ENCODE results near the gene ARID5B.

Gene ARID5B

DNA sequence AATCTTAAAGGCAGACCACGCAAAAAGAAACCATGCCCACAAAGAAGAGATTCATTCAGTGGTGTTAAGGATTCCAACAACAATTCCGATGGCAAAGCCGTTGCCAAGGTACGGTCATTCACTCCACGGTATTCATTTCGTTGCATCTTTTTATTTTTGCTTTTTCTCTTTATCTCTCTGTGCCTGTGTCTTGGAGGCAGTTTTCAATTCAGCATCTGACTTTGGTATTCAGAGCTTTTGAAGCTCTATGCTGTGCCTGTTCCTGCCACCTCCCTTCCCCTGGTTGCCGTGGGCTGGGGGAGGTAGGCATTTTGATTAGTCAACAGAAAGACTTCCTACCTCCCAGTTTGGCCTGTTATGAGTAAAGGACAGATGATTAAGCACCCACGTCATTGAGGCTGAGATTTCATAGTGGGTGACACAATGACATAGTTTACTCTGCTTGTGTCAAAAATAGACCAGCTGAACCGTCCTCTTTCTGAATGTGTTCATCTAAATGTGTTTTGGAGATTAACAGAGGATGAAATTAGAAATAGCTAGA is 149.5 kb downstream of the ARID5B start:
- peak; percentile 77 for DNase-seq (ENCODE audit: low read depth)

DNA sequence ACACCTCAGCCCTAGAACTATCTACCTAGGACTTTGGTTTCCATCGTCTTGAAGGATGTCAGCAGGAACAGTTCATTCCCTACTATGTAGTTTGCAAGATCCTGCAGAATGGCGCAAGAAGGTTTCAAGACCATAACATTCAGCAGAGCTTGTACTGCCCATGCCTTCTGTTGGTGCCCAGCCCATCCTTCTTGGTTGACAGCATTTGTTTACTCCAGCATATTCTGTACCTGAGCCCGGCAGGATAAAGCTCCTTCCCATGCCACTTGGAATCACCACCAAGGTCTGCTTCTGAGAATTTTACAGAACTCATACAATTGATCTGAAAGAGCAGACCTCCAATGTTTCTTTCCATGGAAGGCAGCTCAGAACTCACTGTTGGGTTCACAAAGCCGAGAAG is 150.8 kb downstream of the ARID5B start:
- no peak for DNase-seq (ENCODE audit: low read depth)

DNA sequence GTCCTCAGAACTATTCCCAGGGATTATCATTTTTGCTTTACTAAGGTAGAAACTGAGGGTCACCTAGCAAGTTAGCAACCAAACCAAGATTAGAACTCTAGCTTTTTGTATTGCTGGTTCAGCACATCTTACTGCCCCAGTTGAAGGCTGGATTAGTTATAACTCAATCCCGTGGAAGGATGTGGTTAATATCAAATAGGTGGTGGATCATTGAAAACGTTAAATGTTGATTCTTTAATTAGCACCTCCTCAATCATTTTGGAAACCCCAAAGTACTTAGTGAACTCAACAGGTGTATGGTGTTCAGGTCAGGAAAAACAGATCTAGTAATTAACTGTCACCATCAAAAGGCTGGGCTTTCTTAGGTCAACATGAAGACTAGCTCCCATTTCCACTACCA is 152.4 kb downstream of the ARID5B start:
- no peak for DNase-seq (ENCODE audit: low read depth)

DNA sequence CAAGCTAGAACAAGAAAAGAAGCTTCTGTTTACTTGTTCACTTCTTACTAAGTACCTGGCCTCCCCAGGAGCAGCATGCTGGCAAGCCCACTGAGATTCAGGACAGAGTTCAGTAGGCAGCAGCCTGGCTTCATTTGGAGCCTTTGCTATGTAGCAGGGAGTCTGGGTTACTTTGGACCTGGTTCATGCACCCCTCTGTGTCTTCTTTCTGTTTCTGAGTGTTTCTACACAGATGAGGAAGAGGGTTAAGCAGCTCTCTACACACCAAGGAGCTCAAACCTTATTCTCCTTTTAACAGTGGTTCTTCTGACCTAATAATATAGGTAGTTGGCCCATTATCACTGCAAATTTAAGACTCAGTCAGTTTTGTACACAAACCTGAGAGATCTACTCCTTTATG is 152.9 kb downstream of the ARID5B start:
- DNase-seq (ENCODE audit: low read depth): no peak

DNA sequence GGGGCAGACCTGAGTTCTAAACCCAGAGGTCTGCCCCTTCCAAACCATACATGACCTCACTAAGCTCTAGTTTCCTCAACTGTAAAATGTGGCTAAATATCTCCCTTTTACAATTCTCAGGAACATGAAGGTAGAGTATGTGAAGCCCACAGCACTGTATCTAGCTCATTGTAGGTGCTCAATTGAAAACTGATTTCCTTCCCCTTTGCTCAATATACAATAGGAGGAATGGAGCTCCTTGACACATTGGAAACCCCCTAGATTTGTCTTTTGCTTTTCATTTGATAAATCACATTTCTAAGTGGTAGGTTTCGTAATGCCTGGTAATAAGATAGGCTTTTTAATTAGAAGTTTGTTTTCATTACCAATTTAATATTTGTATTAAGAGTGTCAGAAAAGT is 153.3 kb downstream of the ARID5B start:
- DNase-seq (ENCODE audit: low read depth): no peak

- no peak for DNase-seq (ENCODE audit: low read depth)
These were observed 154.7 kb downstream of the ARID5B start for GRCh38 chr10:62056219-62056618.

GRCh38 chr10:62056698-62057097 is 155.2 kb downstream of the ARID5B start:
- DNase-seq (ENCODE audit: low read depth): no peak

DNA sequence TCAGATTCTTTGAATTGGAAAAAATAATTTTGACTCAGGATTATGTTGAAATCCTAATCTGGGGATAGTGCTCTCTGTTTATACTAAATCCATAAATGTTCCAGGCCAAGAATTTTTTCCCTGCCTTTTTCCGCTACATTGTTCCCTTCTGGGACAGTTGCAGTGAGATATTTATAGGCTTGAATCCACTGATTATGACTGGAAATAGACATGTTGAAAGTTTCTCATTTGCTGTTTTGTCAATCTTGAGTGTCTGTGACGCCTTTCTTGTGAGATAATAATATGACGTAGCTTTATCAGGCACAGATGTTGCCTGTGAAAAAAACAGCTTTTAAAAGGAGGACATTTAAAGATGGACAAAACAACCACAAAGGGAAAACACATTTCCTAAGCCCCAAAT is 155.9 kb downstream of the ARID5B start:
- no peak for DNase-seq (ENCODE audit: low read depth)

GRCh38 chr10:62057850-62058249 is 156.4 kb downstream of the ARID5B start:
- DNase-seq (ENCODE audit: low read depth): no peak

DNA sequence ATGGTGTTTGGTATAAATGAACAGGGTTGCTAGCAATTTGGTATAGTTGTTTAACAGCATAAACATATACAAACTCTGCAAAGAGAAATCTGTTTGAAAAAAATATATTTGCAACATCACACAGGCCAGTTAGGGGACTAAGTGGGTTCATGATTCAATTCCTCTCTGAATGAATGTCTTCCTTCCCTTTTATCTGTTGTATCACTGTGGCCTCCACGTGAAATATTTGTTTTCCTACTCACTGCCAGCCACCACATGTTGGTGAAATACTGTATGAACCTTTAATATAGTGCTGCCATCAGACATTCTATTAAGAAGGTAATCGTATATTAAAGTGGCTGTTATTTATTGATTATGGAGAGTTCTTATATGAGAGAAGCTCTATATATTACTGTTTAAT is 157.0 kb downstream of the ARID5B start:
- no peak for DNase-seq (ENCODE audit: low read depth)

DNA sequence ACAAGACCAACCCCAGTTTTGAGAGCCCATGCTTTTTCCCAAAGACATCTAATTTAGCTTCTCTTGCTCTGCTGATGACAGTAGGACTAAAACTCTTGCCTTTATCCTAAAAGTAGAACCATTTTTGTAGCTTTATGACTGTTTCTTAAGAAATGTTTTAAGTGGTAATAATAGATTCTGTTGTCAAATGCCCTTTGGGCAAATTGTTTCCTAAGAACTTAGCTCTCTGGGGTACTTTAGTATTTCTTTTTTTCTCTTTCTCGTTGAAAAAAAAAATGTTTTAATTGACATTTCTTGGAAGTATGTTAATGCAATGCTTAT is 157.4 kb downstream of the ARID5B start:
- no peak for DNase-seq (ENCODE audit: low read depth)

DNA sequence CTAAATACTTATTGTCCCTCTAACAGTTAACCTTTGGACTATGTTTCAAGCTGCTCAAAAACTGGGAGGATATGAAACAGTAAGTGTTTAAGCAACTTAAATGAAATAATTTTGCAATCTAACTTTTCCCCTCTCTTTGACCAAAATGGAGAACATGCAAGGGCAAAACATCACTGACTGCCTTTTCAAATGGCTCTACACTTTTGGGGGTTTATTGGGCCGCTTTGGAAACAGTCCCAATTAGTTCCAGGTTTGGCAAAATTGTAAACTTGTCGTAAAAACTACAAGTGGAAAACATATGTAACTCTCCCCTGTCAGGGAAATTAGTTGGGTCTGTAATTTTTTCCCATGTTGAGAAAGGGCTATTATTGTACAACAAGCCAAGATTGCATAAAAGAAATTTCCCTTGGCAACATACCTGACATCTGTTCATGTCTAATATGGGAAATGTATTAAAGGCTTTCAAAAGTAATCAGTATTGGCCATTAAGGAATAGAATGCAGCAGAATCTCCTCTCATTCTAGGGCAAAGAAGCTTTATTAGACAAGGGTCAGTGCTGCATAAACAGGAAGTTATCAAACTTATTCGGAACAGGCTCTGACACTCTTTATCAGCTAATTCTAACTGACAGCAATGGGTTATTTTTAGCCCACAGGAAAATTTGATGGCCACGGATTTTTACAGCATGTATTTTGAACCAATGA is 157.9 kb downstream of the ARID5B start:
- no peak for DNase-seq (ENCODE audit: low read depth)

- DNase-seq (ENCODE audit: low read depth): no peak
These were observed 160.5 kb downstream of the ARID5B start for GRCh38 chr10:62062028-62062427.

DNA sequence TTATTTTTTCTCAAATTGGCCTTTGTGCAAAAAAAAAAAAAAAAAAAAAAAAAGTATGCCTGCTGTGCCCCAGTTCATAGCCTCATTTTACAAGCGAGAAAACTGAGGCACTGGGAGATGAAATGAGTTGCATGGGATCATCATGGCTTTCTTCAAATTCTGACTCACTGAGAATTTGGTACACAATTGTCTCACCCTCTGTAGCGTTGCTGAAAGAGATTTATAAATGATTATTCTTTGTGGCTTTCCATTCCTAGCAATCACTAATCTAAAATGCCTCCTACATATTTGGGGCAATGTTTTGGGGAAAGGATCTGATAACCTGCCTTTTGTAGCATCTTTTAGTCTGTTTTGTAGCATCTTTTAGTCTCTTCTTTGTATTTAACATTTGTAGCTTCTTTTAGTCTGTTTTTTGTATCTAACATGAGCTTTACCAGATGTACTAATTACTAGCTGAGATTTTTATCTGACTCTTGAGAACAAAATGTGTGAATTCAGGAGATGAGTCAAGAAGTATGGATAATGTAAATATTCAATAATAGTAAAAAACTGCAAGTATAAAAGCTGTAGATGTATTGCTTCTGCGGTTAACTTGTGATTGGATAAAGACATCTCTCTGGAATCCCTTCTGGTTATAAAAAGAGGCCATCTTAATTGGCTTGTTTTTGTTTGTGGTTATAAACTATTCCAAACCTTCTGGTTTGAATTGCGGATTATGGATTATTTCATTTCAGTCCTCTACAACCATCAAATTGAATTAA is 161.4 kb downstream of the ARID5B start:
- no peak for DNase-seq (ENCODE audit: low read depth)

GRCh38 chr10:62063795-62064472 is 162.4 kb downstream of the ARID5B start:
- no peak for DNase-seq (ENCODE audit: low read depth)

- no peak for DNase-seq (ENCODE audit: low read depth)
These were observed 166.1 kb downstream of the ARID5B start for GRCh38 chr10:62067560-62067959.

GRCh38 chr10:62068464-62068863 is 167.0 kb downstream of the ARID5B start:
- DNase-seq (ENCODE audit: low read depth): no peak

DNA sequence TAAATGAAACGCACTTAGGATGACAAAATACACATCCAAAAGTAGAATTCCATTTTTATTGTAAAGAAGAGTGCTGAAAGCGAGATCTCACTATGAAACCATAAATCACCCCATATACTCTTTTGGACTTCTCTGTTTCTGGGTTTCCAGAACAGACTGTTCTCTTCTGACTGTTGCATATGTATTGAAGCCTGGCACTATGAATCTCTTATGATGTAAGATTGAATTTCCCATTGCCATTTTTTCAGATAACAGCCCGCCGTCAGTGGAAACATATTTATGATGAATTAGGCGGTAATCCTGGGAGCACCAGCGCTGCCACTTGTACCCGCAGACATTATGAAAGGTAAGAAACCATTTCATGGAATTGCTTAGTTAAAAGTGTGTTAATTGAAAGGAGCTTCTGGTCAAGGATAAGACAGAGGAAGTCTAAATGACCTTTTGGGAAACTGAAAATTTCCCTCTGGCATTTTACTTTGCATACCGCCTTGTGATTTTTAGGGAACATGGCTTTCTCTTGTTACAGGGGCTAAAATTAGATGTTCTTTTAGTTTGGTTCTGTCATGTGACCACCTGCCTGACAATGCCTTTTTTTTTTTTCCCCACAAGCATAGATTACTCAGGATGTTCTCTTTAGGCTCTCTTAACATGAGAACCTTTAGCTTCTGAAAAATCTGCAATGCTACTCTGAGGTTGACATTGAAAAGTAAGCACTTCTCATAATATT is 168.1 kb downstream of the ARID5B start:
- DNase-seq (ENCODE audit: low read depth): no peak

GRCh38 chr10:62071846-62072281 is 170.4 kb downstream of the ARID5B start:
- DNase-seq (ENCODE audit: low read depth): no peak

GRCh38 chr10:62072901-62073300 is 171.4 kb downstream of the ARID5B start:
- no peak for DNase-seq (ENCODE audit: low read depth)

DNA sequence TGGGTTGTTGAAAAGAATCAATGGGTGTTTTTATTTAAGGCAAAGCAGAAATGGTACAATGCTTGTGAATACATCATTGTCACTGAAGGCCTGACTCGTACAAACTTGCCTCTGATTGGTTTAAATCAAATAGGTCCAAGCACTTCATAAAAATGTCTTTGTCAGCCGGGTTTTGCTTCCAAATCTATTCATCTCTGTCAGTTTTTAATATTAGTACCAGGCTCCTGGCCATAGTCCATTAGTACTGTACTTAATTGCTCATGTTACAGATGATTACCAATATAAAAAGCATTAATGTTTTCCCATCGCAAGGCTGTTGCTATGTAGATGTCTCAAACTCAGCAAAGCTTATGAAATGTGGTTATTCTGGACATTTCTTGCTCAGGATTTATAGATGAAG is 171.9 kb downstream of the ARID5B start:
- no peak for DNase-seq (ENCODE audit: low read depth)

DNA sequence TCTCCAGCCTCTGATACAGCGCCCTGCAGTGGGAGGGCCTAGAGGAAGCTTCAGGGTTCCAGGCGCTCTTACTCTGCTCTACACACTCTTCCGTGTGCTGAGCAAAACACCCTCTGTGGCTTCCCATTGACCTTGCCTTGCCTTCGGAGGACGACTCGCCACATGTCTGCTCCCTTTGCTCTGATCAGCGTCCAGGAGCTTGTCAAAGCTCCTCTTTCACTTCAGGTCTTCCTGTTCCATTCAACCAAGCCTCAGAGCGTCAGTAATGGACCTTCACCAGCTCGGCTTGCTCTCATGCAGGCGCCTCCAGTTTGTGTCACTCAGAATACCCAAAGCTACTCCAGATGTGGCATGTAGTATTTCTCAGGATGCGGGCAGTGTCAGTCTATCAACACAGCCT is 173.9 kb downstream of the ARID5B start:
- DNase-seq (ENCODE audit: low read depth): no peak

Data from T-helper 22 cell (primary cell).